Upper lobe of right lung (tissue), 1 donor: ENCODE results near the gene PALM2AKAP2. TPM values are rescaled to one million over a fixed set of nuclear protein-coding genes. Genes with fewer than 3 reads are reported as not detected.
A peak's percentile ranks its signal among the peaks of the same experiment; 100 is the strongest.

ENCODE experiments used
- ATAC-seq: fragments of 200-7000 bp; cut with Tn5 transposase; one replicate; pipeline ENCODE4 v1.9.1; 2020; ENCODE audit warnings: mild to moderate bottlenecking, moderate library complexity
- DNase-seq: peaks from one replicate; pipeline ENCODE4 v3.0.0-alpha.2; 2020
- H3K27ac ChIP-seq: fragments of 200-600 bp; one replicate; pipeline ENCODE4 v1.8.0; 2022
- H3K27me3 ChIP-seq: fragments of 200-600 bp; one replicate; pipeline ENCODE4 v1.8.0; 2022; ENCODE audit warnings: mild to moderate bottlenecking
- H3K36me3 ChIP-seq: fragments of 200-600 bp; one replicate; pipeline ENCODE4 v1.8.0; 2022
- H3K4me1 ChIP-seq: fragments of 200-600 bp; one replicate; pipeline ENCODE4 v1.8.0; 2022
- H3K4me3 ChIP-seq: fragments of 200-600 bp; one replicate; pipeline ENCODE4 v1.8.0; 2022; ENCODE audit warnings: mild to moderate bottlenecking
- H3K9me3 ChIP-seq: fragments of 200-600 bp; one replicate; pipeline ENCODE4 v1.8.0; 2022
- intact Hi-C: fragments of 100-400 bp; cut with DNase I; formaldehyde crosslinking; loops from one replicate; pipeline ENCODE4 v1.11.0; 2022
- total RNA-seq: library from RNA; stranded (reverse); fragmentation: NEBNext Ultra II Directional; extraction: Animal tissue kit (Norgen Biotek cat#: 25700); gene quantifications from one replicate; pipeline ENCODE4 v1.2.1, GENCODE V29; 2021
- TF ChIP-seq, protein P1 (sequence below): fragments of 200-600 bp; IDR thresholded peaks from one replicate; pipeline ENCODE4 v1.8.0; 2022; ENCODE audit warnings: antibody characterized with exemption
- donor health status: DM: no; HTN: yes; CAD: no; lungs with severe emphysema.

The PALM2AKAP2 gene
- total RNA-seq, 1 donor from 2014 or later: 52.4 TPM

GRCh38 chr9:109737295-109737694 lies 42.7 kb upstream of the PALM2AKAP2 start:
- no peaks in the 10 kb centered on the region for H3K36me3 ChIP-seq
- no peak overlapping the region for H3K27ac ChIP-seq
- DNase-seq: no peak
- intact Hi-C loops: no loop called here
- TF ChIP-seq, protein P1, sequence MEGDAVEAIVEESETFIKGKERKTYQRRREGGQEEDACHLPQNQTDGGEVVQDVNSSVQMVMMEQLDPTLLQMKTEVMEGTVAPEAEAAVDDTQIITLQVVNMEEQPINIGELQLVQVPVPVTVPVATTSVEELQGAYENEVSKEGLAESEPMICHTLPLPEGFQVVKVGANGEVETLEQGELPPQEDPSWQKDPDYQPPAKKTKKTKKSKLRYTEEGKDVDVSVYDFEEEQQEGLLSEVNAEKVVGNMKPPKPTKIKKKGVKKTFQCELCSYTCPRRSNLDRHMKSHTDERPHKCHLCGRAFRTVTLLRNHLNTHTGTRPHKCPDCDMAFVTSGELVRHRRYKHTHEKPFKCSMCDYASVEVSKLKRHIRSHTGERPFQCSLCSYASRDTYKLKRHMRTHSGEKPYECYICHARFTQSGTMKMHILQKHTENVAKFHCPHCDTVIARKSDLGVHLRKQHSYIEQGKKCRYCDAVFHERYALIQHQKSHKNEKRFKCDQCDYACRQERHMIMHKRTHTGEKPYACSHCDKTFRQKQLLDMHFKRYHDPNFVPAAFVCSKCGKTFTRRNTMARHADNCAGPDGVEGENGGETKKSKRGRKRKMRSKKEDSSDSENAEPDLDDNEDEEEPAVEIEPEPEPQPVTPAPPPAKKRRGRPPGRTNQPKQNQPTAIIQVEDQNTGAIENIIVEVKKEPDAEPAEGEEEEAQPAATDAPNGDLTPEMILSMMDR: no peak
- no peaks in the 10 kb centered on the region for H3K9me3 ChIP-seq
- no peak for ATAC-seq
- no peaks in the 10 kb centered on the region for H3K27me3 ChIP-seq
- H3K4me1 ChIP-seq: peaks cover 8% of the 10 kb centered on the region
- H3K4me3 ChIP-seq: no peak overlapping the region

DNA sequence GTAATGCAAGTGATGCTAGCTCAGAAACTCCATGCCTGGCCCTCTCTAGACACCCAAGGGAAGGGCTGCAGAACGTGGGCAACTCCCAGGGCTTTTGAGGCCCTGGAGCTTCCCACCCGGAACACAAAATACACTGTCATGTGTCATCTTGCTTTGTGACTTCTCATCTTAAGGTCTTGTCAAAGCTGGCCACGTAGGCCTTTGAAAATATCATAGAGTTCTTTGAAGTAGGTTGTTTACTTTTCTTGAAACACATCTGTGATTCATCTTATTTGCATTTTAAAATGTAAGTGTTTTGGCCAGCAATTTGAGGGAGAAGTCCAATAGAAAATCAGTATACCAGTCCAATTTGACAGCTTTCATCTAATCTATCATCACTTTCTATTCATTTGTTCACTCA lies 40.2 kb upstream of the PALM2AKAP2 start:
- H3K4me1 ChIP-seq: no peaks in the 10 kb centered on the region
- H3K27ac ChIP-seq: no peak overlapping the region
- no peak for ATAC-seq
- no peak for DNase-seq
- H3K27me3 ChIP-seq: no peaks in the 10 kb centered on the region
- H3K9me3 ChIP-seq: no peaks in the 10 kb centered on the region
- H3K36me3 ChIP-seq: no peaks in the 10 kb centered on the region
- TF ChIP-seq, protein P1: no peak
- intact Hi-C loops: no loop called here
- H3K4me3 ChIP-seq: no peak overlapping the region

DNA sequence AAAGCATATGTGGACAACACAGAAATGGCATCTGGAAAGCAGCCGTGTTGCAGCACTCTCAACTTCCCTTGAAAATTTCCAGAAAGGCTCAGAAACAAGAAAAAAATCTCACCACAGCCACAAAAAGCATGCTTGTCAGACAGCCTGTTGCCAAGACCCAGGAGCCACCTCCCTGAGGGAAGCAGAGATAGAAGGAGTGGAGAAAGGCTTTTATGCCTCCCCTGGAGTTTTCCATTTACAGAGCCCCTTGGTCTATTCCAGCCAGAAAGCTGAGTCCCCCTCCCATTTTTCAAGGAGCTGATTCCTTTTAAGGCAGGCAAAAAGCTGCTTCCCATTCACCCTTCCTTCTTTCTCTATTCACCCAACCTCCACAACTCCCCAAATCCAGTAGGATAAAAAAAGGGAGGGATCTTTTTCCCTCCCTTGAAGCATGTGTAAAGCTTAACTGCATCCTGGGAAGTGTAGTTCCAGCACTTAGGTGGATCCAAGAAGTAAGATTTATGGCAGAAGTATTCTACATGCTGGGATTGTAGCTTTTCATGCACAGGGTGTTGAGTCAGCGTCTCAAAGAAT lies 37.1 kb upstream of the PALM2AKAP2 start:
- DNase-seq: no peak
- H3K4me3 ChIP-seq: no peak overlapping the region
- no peaks in the 10 kb centered on the region for H3K9me3 ChIP-seq
- no peaks in the 10 kb centered on the region for H3K36me3 ChIP-seq
- intact Hi-C loops: no loop called here
- no peaks in the 10 kb centered on the region for H3K27me3 ChIP-seq
- H3K27ac ChIP-seq: no peak overlapping the region
- H3K4me1 ChIP-seq: peaks cover 4% of the 10 kb centered on the region
- TF ChIP-seq, protein P1: no peak
- no peak for ATAC-seq

GRCh38 chr9:109743696-109744095 lies 36.3 kb upstream of the PALM2AKAP2 start:
- Histone ChIP-seq H3K9me3 (no peaks in the 10 kb centered on the region), H3K4me1 (peaks cover 4% of the 10 kb centered on the region), H3K27me3 (no peaks in the 10 kb centered on the region), H3K27ac (no peak overlapping the region), H3K4me3 (no peak overlapping the region), H3K36me3 (no peaks in the 10 kb centered on the region)
- TF ChIP-seq, protein P1: no peak
- intact Hi-C loops: no loop called here
- ATAC-seq: no peak
- DNase-seq: no peak

DNA sequence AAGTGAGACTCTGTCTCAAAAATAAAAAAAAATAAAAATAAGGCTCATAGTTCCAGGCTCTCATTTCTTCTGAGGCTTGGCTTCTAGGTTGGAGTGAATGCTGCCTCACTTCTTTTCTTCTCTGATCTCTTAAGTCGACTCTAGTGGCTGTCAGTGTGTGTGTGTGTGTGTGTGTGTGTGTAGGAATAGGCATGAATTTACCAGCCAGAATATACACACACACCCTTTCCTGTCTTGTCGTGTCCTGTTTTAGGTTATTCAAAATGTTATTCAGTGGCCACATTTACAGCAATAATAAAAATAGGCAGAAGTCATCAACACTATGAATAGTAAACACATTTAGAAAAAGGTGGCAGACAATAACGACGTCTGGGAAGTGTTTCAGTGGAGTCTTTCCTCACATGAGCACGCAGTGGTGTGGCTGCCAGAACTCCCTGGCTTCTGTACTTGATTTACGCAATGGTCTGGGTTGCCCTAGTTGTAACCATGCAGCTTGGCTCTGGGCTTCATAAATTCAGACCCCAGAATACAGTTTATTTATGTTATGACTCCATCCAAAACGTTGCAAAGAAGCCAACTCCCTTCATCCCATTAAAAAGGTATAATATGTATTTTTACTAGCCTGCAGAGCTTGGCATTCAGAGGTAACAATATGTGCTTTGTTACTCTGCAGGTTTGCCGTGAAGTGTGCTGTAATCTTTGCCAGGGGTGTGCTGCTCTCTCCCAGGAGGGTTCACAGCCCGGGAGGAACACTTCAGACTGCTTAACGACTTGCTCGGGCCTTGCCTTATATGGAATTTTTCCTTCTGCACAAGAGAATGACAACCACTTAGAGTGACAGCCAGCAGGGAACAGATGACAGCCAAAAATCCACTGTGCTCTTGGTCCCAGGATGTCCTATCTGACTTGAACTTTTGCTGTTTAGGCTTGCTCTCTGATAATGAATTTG lies 34.4 kb upstream of the PALM2AKAP2 start:
- no peak overlapping the region for H3K4me3 ChIP-seq
- peak; percentile 71 for DNase-seq
- H3K9me3 ChIP-seq: no peaks in the 10 kb centered on the region
- ATAC-seq: peak; percentile 94
- H3K27ac ChIP-seq: peak overlapping the region; percentile 6
- no peaks in the 10 kb centered on the region for H3K36me3 ChIP-seq
- peaks cover 4% of the 10 kb centered on the region for H3K4me1 ChIP-seq
- intact Hi-C loops: no loop called here
- TF ChIP-seq, protein P1: no peak
- no peaks in the 10 kb centered on the region for H3K27me3 ChIP-seq
